ENCODE data around the gene SAMD3. TPM values are rescaled to one million over a fixed set of nuclear protein-coding genes. Genes with fewer than 3 reads are reported as not detected.
"Not testable (repeated sequence)": the region's sequence is repeated elsewhere in the genome, so short reads cannot be mapped to it uniquely, and the experiment has no call there.

The SAMD3 gene
- total and polyA plus RNA-seq, 8 donors, result 0.19 to 5.9 (median 1.4) TPM

DNA sequence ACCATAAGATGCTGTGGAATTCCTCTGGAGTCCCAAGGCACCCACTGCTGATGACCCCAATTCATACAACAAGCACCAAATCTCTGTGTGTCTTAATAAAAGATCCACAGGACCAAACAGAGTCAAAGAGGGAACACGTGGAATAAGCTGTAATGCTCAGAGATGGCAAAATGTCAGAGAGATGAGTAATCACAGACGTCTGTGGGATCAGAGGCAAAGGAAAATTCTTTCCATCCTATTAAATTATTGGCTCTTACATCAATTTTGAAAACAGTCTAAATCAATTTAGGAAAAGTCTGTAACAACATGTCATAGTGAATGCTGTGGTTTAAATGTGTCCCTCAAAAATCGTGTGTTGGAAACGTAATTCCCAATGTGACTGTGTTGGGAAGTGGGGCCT lies 17.5 kb upstream of the SAMD3 start:
- FAIRE-seq (no peak), ATAC-seq (no peak), DNase-seq (no peak)
- no peaks in the 10 kb centered on the region for H3K36me3 ChIP-seq
- WGBS, 2 donors, result 59 to 61% methylated on average over 4 of the region's 4 CpGs
- H3K4me1 ChIP-seq, result no peaks in the 10 kb centered on the region
- H3K9me3 ChIP-seq, result no peaks in the 10 kb centered on the region
- peaks cover 0 to 4% (median 0%) of the 10 kb centered on the region in 4 donors for H3K27me3 ChIP-seq
- TF ChIP-seq, protein P1, sequence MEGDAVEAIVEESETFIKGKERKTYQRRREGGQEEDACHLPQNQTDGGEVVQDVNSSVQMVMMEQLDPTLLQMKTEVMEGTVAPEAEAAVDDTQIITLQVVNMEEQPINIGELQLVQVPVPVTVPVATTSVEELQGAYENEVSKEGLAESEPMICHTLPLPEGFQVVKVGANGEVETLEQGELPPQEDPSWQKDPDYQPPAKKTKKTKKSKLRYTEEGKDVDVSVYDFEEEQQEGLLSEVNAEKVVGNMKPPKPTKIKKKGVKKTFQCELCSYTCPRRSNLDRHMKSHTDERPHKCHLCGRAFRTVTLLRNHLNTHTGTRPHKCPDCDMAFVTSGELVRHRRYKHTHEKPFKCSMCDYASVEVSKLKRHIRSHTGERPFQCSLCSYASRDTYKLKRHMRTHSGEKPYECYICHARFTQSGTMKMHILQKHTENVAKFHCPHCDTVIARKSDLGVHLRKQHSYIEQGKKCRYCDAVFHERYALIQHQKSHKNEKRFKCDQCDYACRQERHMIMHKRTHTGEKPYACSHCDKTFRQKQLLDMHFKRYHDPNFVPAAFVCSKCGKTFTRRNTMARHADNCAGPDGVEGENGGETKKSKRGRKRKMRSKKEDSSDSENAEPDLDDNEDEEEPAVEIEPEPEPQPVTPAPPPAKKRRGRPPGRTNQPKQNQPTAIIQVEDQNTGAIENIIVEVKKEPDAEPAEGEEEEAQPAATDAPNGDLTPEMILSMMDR (IDR thresholded peaks at IDR 0.05), result no peak
- intact Hi-C loops (cut with DNase I), result no loop called here
- no peak overlapping the region for H3K27ac ChIP-seq
- H3K4me3 ChIP-seq, result no peak overlapping the region

DNA sequence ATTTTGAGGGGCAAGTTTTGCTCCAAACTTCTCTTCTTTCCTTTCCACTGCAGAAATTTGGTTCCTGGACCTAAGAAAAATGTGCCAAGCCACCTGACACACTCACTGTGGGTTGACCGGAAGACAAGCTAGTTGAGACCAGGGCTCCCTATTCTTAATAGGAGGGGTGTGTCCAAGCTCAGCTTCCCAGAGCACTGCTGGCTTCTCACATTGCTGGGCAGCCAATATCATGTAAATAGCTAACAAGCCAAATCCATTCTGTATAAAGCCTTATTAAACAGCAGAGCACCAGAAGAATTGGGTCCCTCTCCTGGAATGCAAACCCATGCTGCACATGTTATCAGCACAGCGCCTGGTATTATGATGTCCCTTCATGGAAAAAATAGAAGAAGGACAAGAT lies 17.0 kb upstream of the SAMD3 start:
- intact Hi-C loops (cut with DNase I), result no loop called here
- no peaks in the 10 kb centered on the region for H3K36me3 ChIP-seq

DNA sequence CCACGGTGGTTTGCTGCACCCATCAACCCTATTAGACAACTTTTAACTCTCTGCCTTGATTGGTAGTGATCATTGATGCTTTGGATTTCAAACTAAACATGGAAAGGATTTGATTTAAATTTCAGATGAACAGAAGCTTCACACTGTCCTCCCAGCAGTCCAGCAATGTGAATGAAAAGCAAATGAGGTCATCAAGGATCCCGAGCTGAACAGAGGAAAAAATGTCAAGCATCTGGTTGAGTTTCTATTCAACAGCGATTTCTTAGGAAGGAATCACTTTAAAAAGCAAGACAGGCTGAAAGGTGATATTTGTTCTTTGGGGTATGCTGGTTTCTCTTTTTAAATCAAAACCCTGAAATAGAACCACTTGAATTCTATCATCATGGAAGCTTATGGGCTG lies 10.6 kb upstream of the SAMD3 start:
- TF ChIP-seq, protein P1 (IDR thresholded peaks at IDR 0.05), result no peak

More for the DNA sequence above, 17.0 kb upstream of the SAMD3 start:
- no peak overlapping the region for H3K4me3 ChIP-seq
- H3K27me3 ChIP-seq, result peaks cover 0 to 4% (median 0%) of the 10 kb centered on the region in 4 donors
- ATAC-seq, result no peak
- no peaks in the 10 kb centered on the region for H3K9me3 ChIP-seq
- no peak for FAIRE-seq
- 87 to 88% methylated on average over 2 of the region's 2 CpGs for WGBS, 2 donors
- TF ChIP-seq, protein P1 (IDR thresholded peaks at IDR 0.05), result no peak
- no peak overlapping the region for H3K27ac ChIP-seq
- no peak for DNase-seq
- H3K4me1 ChIP-seq, result no peaks in the 10 kb centered on the region

DNA sequence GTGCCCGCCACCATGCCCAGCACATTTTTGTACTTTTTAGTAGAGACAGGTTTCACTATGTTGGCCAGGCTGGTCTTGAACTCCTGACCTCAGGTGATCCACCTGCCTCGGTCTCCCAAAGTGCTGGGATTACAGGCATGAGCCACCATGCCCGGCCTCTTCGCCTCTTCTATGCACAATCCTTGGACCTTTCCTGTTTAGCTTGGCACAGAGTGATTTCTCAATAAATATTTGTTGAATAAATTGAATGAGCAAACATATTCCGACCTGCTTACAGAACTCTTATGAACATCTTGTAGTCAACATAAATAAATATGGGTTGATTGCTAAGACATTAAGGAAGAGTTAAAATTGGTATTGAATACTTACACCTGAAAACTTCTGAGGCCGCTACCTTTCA lies 7.8 kb upstream of the SAMD3 start:
- FAIRE-seq; intact Hi-C loops (cut with DNase I); DNase-seq; H3K36me3 ChIP-seq; H3K27me3 ChIP-seq; H3K9me3 ChIP-seq; H3K4me3 ChIP-seq; ATAC-seq; H3K4me1 ChIP-seq; H3K27ac ChIP-seq: not testable (repeated sequence)
- WGBS, 2 donors, result 57 to 63% methylated on average over 6 of the region's 6 CpGs

More for the DNA sequence above, 10.6 kb upstream of the SAMD3 start:
- DNase-seq, result no peak
- Histone ChIP-seq H3K9me3 (no peaks in the 10 kb centered on the region), H3K27me3 (peaks cover 0 to 4% (median 0%) of the 10 kb centered on the region in 4 donors), H3K4me3 (no peak overlapping the region), H3K27ac (no peak overlapping the region), H3K36me3 (no peaks in the 10 kb centered on the region), H3K4me1 (no peaks in the 10 kb centered on the region)
- WGBS, 2 donors, result 33 to 36% methylated on average over 3 of the region's 3 CpGs
- no peak for FAIRE-seq
- ATAC-seq, result no peak
- intact Hi-C loops (cut with DNase I), result no loop called here

DNA sequence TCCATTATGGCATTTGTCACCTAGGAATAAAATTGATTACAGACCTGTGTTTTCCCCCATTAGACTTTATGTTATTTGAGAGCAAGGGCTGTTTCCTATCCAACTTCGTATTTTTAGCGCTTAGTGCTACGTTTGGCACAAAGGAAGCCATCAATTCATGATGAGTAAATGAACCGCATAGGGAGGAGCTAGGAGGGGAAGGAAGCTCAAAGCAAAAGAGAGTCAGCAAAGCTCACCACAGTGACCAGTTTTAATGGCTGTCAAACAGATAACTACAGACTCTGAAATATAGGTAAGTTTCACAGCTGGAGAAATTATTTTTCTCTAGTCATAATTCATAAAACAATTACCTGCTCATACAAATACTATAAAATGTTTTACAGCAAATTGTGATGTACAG lies 6.9 kb upstream of the SAMD3 start:
- 71 to 82% methylated on average over 4 of the region's 4 CpGs for WGBS, 2 donors
- DNase-seq, result no peak
- no peaks in the 10 kb centered on the region for H3K4me1 ChIP-seq

More for the DNA sequence above, 6.9 kb upstream of the SAMD3 start:
- Histone ChIP-seq H3K36me3 (no peaks in the 10 kb centered on the region), H3K4me3 (no peak overlapping the region), H3K27me3 (no peaks in the 10 kb centered on the region), H3K27ac (no peak overlapping the region), H3K9me3 (no peaks in the 10 kb centered on the region)
- intact Hi-C loops (cut with DNase I), result no loop called here
- FAIRE-seq (no peak), ATAC-seq (no peak)
- TF ChIP-seq, protein P1 (IDR thresholded peaks at IDR 0.05), result no peak
